Measurements from ENCODE around the gene FYTTD1. TPM values are rescaled to one million over a fixed set of nuclear protein-coding genes. Genes with fewer than 3 reads are reported as not detected.
A peak's percentile ranks its signal among the peaks of the same experiment; 100 is the strongest.
"Not testable (repeated sequence)": the region's sequence is repeated elsewhere in the genome, so short reads cannot be mapped to it uniquely, and the experiment has no call there.

The FYTTD1 gene, protein sequence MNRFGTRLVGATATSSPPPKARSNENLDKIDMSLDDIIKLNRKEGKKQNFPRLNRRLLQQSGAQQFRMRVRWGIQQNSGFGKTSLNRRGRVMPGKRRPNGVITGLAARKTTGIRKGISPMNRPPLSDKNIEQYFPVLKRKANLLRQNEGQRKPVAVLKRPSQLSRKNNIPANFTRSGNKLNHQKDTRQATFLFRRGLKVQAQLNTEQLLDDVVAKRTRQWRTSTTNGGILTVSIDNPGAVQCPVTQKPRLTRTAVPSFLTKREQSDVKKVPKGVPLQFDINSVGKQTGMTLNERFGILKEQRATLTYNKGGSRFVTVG
- 30.4 and 40.2 TPM in 2 replicates for total RNA-seq (ENCODE audit: low replicate concordance)

- TF ChIP-seq, protein P1, sequence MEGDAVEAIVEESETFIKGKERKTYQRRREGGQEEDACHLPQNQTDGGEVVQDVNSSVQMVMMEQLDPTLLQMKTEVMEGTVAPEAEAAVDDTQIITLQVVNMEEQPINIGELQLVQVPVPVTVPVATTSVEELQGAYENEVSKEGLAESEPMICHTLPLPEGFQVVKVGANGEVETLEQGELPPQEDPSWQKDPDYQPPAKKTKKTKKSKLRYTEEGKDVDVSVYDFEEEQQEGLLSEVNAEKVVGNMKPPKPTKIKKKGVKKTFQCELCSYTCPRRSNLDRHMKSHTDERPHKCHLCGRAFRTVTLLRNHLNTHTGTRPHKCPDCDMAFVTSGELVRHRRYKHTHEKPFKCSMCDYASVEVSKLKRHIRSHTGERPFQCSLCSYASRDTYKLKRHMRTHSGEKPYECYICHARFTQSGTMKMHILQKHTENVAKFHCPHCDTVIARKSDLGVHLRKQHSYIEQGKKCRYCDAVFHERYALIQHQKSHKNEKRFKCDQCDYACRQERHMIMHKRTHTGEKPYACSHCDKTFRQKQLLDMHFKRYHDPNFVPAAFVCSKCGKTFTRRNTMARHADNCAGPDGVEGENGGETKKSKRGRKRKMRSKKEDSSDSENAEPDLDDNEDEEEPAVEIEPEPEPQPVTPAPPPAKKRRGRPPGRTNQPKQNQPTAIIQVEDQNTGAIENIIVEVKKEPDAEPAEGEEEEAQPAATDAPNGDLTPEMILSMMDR (IDR thresholded peaks at IDR 0.05; ENCODE audit: insufficient read depth, low read length), result peak; percentile 42
- peak; percentile 80 for DNase-seq (ENCODE audit: low read depth)
- peak within 1 kb of the TSS; percentile 88 for H3K4me3 ChIP-seq (ENCODE audit: low read depth, low read length)
These were observed at the start of gene FYTTD1 for GRCh38 chr3:197749601-197750395. Gene FYTTD1 (plus strand): TSS chr3:197749883. CDS start chr3:197749972, 89 bp downstream.

- H3K4me3 ChIP-seq (ENCODE audit: low read depth, low read length), result no peak overlapping the region
- TF ChIP-seq, protein P1 (IDR thresholded peaks at IDR 0.05; ENCODE audit: insufficient read depth, low read length), result no peak
- no peak for DNase-seq (ENCODE audit: low read depth)
These were observed 49.6 kb upstream of the FYTTD1 start for GRCh38 chr3:197700095-197700494.

- no peak for DNase-seq (ENCODE audit: low read depth)
- TF ChIP-seq, protein P1 (IDR thresholded peaks at IDR 0.05; ENCODE audit: insufficient read depth, low read length), result no peak
- H3K4me3 ChIP-seq (ENCODE audit: low read depth, low read length), result no peak overlapping the region
These were observed 47.8 kb upstream of the FYTTD1 start for GRCh38 chr3:197701841-197702240.

DNA sequence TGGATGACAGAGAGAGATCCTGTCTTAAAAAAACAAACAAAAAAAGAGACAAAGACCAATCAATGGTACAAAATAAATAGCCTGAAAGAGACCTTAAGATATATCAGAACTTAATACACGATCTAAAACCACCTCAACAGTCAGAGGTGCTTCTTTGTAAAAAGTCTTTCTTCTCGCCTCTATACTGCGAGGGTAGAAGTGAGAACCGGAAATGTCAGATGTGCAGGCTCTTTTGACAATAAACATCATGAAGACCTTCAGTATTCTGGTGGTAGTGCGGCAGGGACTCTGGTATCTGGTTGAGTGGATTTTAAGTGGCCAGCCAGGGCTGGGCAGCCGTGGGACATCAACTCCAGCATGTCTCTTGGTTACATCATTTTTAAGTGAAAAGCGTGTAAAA lies 43.0 kb upstream of the FYTTD1 start:
- TF ChIP-seq, protein P1 (IDR thresholded peaks at IDR 0.05; ENCODE audit: insufficient read depth, low read length), result no peak
- H3K4me3 ChIP-seq (ENCODE audit: low read depth, low read length), result no peak overlapping the region
- no peak for DNase-seq (ENCODE audit: low read depth)

GRCh38 chr3:197709135-197709534 lies 40.5 kb upstream of the FYTTD1 start:
- H3K4me3 ChIP-seq (ENCODE audit: low read depth, low read length), result no peak overlapping the region
- no peak for DNase-seq (ENCODE audit: low read depth)
- TF ChIP-seq, protein P1 (IDR thresholded peaks at IDR 0.05; ENCODE audit: insufficient read depth, low read length), result no peak

GRCh38 chr3:197710965-197711364 lies 38.7 kb upstream of the FYTTD1 start:
- not testable (repeated sequence) for H3K4me3 ChIP-seq (ENCODE audit: low read depth, low read length); DNase-seq (ENCODE audit: low read depth)

Measured in fibroblast of the aortic adventitia (primary cell).